HepG2 (cell line): ENCODE measurements around the gene TTC31. TPM values are rescaled to one million over a fixed set of nuclear protein-coding genes. Genes with fewer than 3 reads are reported as not detected.

Experiments
- AKNA ChIP-seq: sonication (generic); formaldehyde crosslinking; IDR thresholded peaks from 2 replicates; pipeline ENCODE4 v1.4.0; 2020; ENCODE audit warnings: missing genetic modification reagents, borderline replicate concordance
- GZF1 ChIP-seq: sonication (generic); formaldehyde crosslinking; IDR thresholded peaks from 2 replicates; pipeline ENCODE4 v1.5.1; 2020; ENCODE audit warnings: mild to moderate bottlenecking, missing genetic modification reagents
- MIXL1 ChIP-seq: IDR thresholded peaks from 2 replicates; pipeline ENCODE4 v1.6.1; 2016
- NBN ChIP-seq: fragments of 450-650 bp; conservative IDR thresholded peaks from 2 replicates; pipeline ENCODE4 v1.6.1; 2017
- PAWR ChIP-seq: sonication (generic); formaldehyde crosslinking; IDR thresholded peaks from 2 replicates; pipeline ENCODE4 v1.4.0; 2020; ENCODE audit warnings: missing genetic modification reagents, mild to moderate bottlenecking, borderline replicate concordance
- SKI ChIP-seq: fragments of 450-650 bp; IDR thresholded peaks from one replicate; pipeline ENCODE4 v1.6.1; 2018; ENCODE audit warnings: mild to moderate bottlenecking; ENCODE audit not compliant: partially characterized antibody
- SMAD1 ChIP-seq: sonication (generic); formaldehyde crosslinking; IDR thresholded peaks from 2 replicates; pipeline ENCODE4 v1.4.0; 2020; ENCODE audit warnings: missing genetic modification reagents, low read depth, mild to moderate bottlenecking, borderline replicate concordance
- TAF1 ChIP-seq: sonication (generic); formaldehyde crosslinking; IDR thresholded peaks from 2 replicates; pipeline ENCODE4 v1.4.0; 2020; ENCODE audit warnings: missing genetic modification reagents
- TCF12 ChIP-seq, 2 experiments: fragments of 450-650 bp in 1 of 2; sonication (generic) in 1 of 2; formaldehyde crosslinking in 1 of 2; IDR thresholded peaks; 2 replicates each; pipeline versions ENCODE4 v1.6.1 to v1.8.0; 2017 to 2022; ENCODE audit warnings: antibody characterized with exemption in 1 of 2, mild to moderate bottlenecking in 1 of 2, missing genetic modification reagents in 1 of 2, moderate library complexity in 1 of 2
- ZFP36L2 ChIP-seq: sonication (generic); formaldehyde crosslinking; IDR thresholded peaks from 2 replicates; pipeline ENCODE4 v1.4.0; 2020; ENCODE audit warnings: missing genetic modification reagents
- ZGPAT ChIP-seq: IDR thresholded peaks from 2 replicates; pipeline ENCODE4 v1.6.1; 2016; ENCODE audit warnings: mild to moderate bottlenecking
- ZKSCAN1 ChIP-seq: fragments of 150-350 bp; IDR thresholded peaks from 2 replicates; pipeline ENCODE4 v1.6.1; 2014; ENCODE audit warnings: low read length
- ZMAT3 ChIP-seq: sonication (generic); formaldehyde crosslinking; conservative IDR thresholded peaks from 2 replicates; pipeline ENCODE4 v1.7.0; 2021; ENCODE audit warnings: missing genetic modification reagents
- ZNF282 ChIP-seq: fragments of 450-650 bp; IDR thresholded peaks from 2 replicates; pipeline ENCODE4 v1.6.1; 2018; ENCODE audit not compliant: partially characterized antibody
- ZNF564 ChIP-seq: sonication (generic); formaldehyde crosslinking; IDR thresholded peaks from 2 replicates; pipeline ENCODE4 v1.8.1; 2023; ENCODE audit warnings: mild to moderate bottlenecking, missing genetic modification reagents
- ZNF720 ChIP-seq: sonication (generic); formaldehyde crosslinking; IDR thresholded peaks from 2 replicates; pipeline ENCODE4 v1.4.0; 2020; ENCODE audit warnings: missing genetic modification reagents
- ZUFSP ChIP-seq: sonication (generic); formaldehyde crosslinking; IDR thresholded peaks from 2 replicates; pipeline ENCODE4 v1.9.0; 2021; ENCODE audit warnings: missing genetic modification reagents, mild to moderate bottlenecking, borderline replicate concordance
- polyA plus RNA-seq, 8 experiments: library from polyadenylated mRNA; depleted of rRNA in 3 of 8; stranded (reverse) in 7 of 8; unstranded in 1 of 8; fragments of >200 nt; fragmentation: Illumina TruSeq in 4 of 8; extraction: Trizol in 4 of 8; gene quantifications; 2 replicates each; pipeline versions ENCODE4 v1.2.1 to v1.2.3, GENCODE V29; 2011 to 2016; ENCODE audit warnings: low read depth in 4 of 8, missing spikeins in 1 of 8, mixed read lengths in 1 of 8; ENCODE audit not compliant: insufficient read depth in 1 of 8
- total RNA-seq, 5 experiments: library from RNA; depleted of rRNA; stranded (reverse); fragments of >200 nt; fragmentation: Illumina TruSeq; extraction: Trizol; gene quantifications; 2 replicates each; pipeline ENCODE4 v1.2.3, GENCODE V29; 2016; ENCODE audit warnings: low read depth in 1 of 5

The TTC31 gene
- total and polyA plus RNA-seq, 2 of the 13 experiments (the other 11 are each of a cell fraction or from before 2014, with no cell fraction given) = 28.3 to 39.5 TPM

GRCh38 chr2:74482801-74483674, at the start of gene TTC31, which contains the start of gene CCDC142 (continued):
- TF ChIP-seq ZUFSP (CRISPR knock-in tag) (no peak), ZKSCAN1 (peak; percentile 19; the same call in 1 of the 2 replicates), SKI (peak; percentile 18), PAWR (CRISPR knock-in tag) (no peak), NBN (no peak), ZFP36L2 (0 out of 2 replicates have a peak, but pooled peaks have one; percentile 55), AKNA (no peak), SMAD1 (CRISPR knock-in tag) (peak; percentile 92; the same call in 1 of the 2 replicates), ZNF282 (no peak), ZNF720 (CRISPR knock-in tag) (no peak), ZGPAT (CRISPR knock-in tag) (peak; percentile 91), ZMAT3 (CRISPR knock-in tag) (peak; percentile 26), TCF12 (IDR thresholded peaks at IDR 0.05) (no peak), TCF12 (CRISPR knock-in tag; IDR thresholded peaks at IDR 0.05) (no peak; the same call in 1 of the 2 replicates), GZF1 (CRISPR knock-in tag) (peak; percentile 77), TAF1 (CRISPR knock-in tag) (peak; percentile 90), ZNF564 (CRISPR knock-in tag) (peak; percentile 79; the same call in 1 of the 2 replicates), MIXL1 (CRISPR knock-in tag) (peak; percentile 76; the same call in 1 of the 2 replicates)
